GM23338 (cell line): ENCODE measurements around the gene PLPPR2. TPM values are rescaled to one million over a fixed set of nuclear protein-coding genes. Genes with fewer than 3 reads are reported as not detected.

Source experiments
- ATAC-seq: fragments of 200-7000 bp; cut with Tn5 transposase; 3 replicates; pipeline ENCODE4 v1.9.1; 2020
- DNase-seq: peaks from one replicate; pipeline ENCODE4 v3.0.0-alpha.2; 2015; ENCODE audit warnings: low spot score
- H2AFZ ChIP-seq: fragments of 200-600 bp; sonication (generic); 2 replicates; pipeline ENCODE4 v1.8.0; 2016; ENCODE audit warnings: antibody characterized with exemption, mild to moderate bottlenecking, moderate library complexity
- H3F3A ChIP-seq: fragments of 200-600 bp; sonication (generic); replicated peaks from 2 replicates; pipeline ENCODE4 v1.8.0; 2017; ENCODE audit warnings: antibody characterized with exemption, mixed run types, low read depth
- H3K27ac ChIP-seq: fragments of 200-600 bp; sonication (generic); 2 replicates; pipeline ENCODE4 v1.6.1; 2016; ENCODE audit warnings: low read depth
- H3K27me3 ChIP-seq: fragments of 200-600 bp; sonication (generic); 2 replicates; pipeline ENCODE4 v1.8.0; 2016; ENCODE audit warnings: mild to moderate bottlenecking, mixed run types, moderate library complexity; ENCODE audit not compliant: insufficient read depth
- H3K36me3 ChIP-seq: fragments of 200-600 bp; sonication (generic); 2 replicates; pipeline ENCODE4 v1.8.0; 2016; ENCODE audit warnings: mild to moderate bottlenecking; ENCODE audit not compliant: insufficient read depth
- H3K4me1 ChIP-seq: fragments of 200-600 bp; sonication (generic); 2 replicates; pipeline ENCODE4 v1.8.0; 2016; ENCODE audit warnings: mild to moderate bottlenecking, moderate library complexity; ENCODE audit not compliant: insufficient read depth
- H3K4me2 ChIP-seq: fragments of 200-600 bp; sonication (generic); 2 replicates; pipeline ENCODE4 v1.7.1; 2017; ENCODE audit warnings: mixed run types
- H3K4me3 ChIP-seq: fragments of 200-600 bp; sonication (generic); 2 replicates; pipeline ENCODE4 v1.6.1; 2016; ENCODE audit warnings: mixed run types
- H3K79me2 ChIP-seq: fragments of 200-600 bp; sonication (generic); replicated peaks from 2 replicates; pipeline ENCODE4 v1.8.0; 2017; ENCODE audit warnings: mild to moderate bottlenecking; ENCODE audit not compliant: insufficient read depth
- H3K9me2 ChIP-seq: fragments of 200-600 bp; sonication (generic); 2 replicates; pipeline ENCODE4 v1.8.0; 2017; ENCODE audit not compliant: insufficient read depth
- H4K20me1 ChIP-seq: fragments of 200-600 bp; sonication (generic); replicated peaks from 2 replicates; pipeline ENCODE4 v1.8.0; 2017; ENCODE audit warnings: mild to moderate bottlenecking; ENCODE audit not compliant: insufficient read depth
- H3K27ac Mint-ChIP-seq: 2 replicates; pipeline ENCODE4 v1.8.0; 2020; ENCODE audit warnings: inconsistent platforms, mild to moderate bottlenecking, moderate library complexity, mixed read lengths
- H3K27me3 Mint-ChIP-seq: 3 replicates; pipeline ENCODE4 v1.8.0; 2022; ENCODE audit warnings: low read depth, mild to moderate bottlenecking, moderate library complexity, mixed read lengths, inconsistent platforms; ENCODE audit not compliant: insufficient read depth, poor library complexity
- H3K36me3 Mint-ChIP-seq: 3 replicates; pipeline ENCODE4 v1.8.0; 2021; ENCODE audit warnings: low read depth, mild to moderate bottlenecking, inconsistent platforms, moderate library complexity, mixed read lengths
- H3K4me1 Mint-ChIP-seq: 3 replicates; pipeline ENCODE4 v1.8.0; 2020; ENCODE audit warnings: mild to moderate bottlenecking, inconsistent platforms, mixed read lengths
- H3K4me3 Mint-ChIP-seq: 3 replicates; pipeline ENCODE4 v1.8.0; 2021; ENCODE audit warnings: moderate library complexity, mild to moderate bottlenecking, inconsistent platforms, mixed read lengths
- H3K9me3 Mint-ChIP-seq: 3 replicates; pipeline ENCODE4 v1.8.0; 2020; ENCODE audit warnings: moderate library complexity, mild to moderate bottlenecking, inconsistent platforms, mixed read lengths
- ETS1 ChIP-seq: IDR thresholded peaks from 2 replicates; pipeline ENCODE4 v1.6.1; 2016; ENCODE audit warnings: antibody characterized with exemption
- EZH2 ChIP-seq: fragments of 200-600 bp; sonication (generic); IDR thresholded peaks from one replicate; pipeline ENCODE4 v1.8.0; 2017; ENCODE audit warnings: antibody characterized with exemption, mild to moderate bottlenecking, low read depth; ENCODE audit not compliant: unreplicated experiment
- EZH2phosphoT487 ChIP-seq: fragments of 200-600 bp; sonication (generic); IDR thresholded peaks from one replicate; pipeline ENCODE4 v1.8.1; 2018; ENCODE audit warnings: antibody characterized with exemption; ENCODE audit not compliant: unreplicated experiment
- JUNB ChIP-seq: IDR thresholded peaks from one replicate; pipeline ENCODE4 v1.6.1; 2016; ENCODE audit warnings: antibody characterized with exemption; ENCODE audit not compliant: unreplicated experiment
- NANOG ChIP-seq: IDR thresholded peaks from 2 replicates; pipeline ENCODE4 v1.6.1; 2016; ENCODE audit warnings: antibody characterized with exemption, borderline replicate concordance
- POLR2AphosphoS5 ChIP-seq: IDR thresholded peaks from 2 replicates; pipeline ENCODE4 v1.6.1; 2016; ENCODE audit warnings: antibody characterized with exemption, low read depth
- REST ChIP-seq: IDR thresholded peaks from one replicate; pipeline ENCODE4 v1.6.1; 2018; ENCODE audit warnings: antibody characterized with exemption; ENCODE audit not compliant: unreplicated experiment
- STAT1 ChIP-seq: IDR thresholded peaks from one replicate; pipeline ENCODE4 v1.6.1; 2016; ENCODE audit warnings: antibody characterized with exemption; ENCODE audit not compliant: unreplicated experiment
- ZNF114 ChIP-seq: fragments of 250-450 bp; sonication (Bioruptor Pico); IDR thresholded peaks from 2 replicates; pipeline ENCODE4 v1.5.0; 2020; ENCODE audit warnings: mild to moderate bottlenecking, moderate library complexity
- polyA plus RNA-seq: library from polyadenylated mRNA; unstranded; fragments of >200 nt; fragmentation: Nextera tagmentation; extraction: Ambion mirVana; gene quantifications from 2 replicates; pipeline ENCODE4 v1.2.1, GENCODE V29; 2016
- total RNA-seq: library from RNA; depleted of rRNA; stranded (reverse); fragments of >200 nt; shearing (Covaris generic); gene quantifications from 2 replicates; pipeline ENCODE4 v1.2.3, GENCODE V29; 2014
- TF ChIP-seq, protein P1 (sequence below), 2 experiments: fragments of 200-600 bp in 1 of 2; sonication (generic) in 1 of 2; conservative IDR thresholded peaks; 2 replicates each; pipeline versions ENCODE4 v1.5.1 to v1.6.1; 2016 to 2017; ENCODE audit warnings: antibody characterized with exemption in 2 of 2, low read depth in 2 of 2, mild to moderate bottlenecking in 2 of 2, moderate library complexity in 1 of 2

The PLPPR2 gene
- total and polyA plus RNA-seq, 2 experiments from 2014 or later, result 9.0 to 12.0 TPM

GRCh38 chr19:11321191-11322126, 33.8 kb upstream of the PLPPR2 start:
- Histone ChIP-seq H3K27ac (0 out of 2 replicates have a peak overlapping the region, but pooled peaks have one; percentile 27), H4K20me1 (no peaks in the 10 kb centered on the region), H2AFZ (no peak overlapping the region), H3K36me3 (no peaks in the 10 kb centered on the region), H3K79me2 (no peaks in the 10 kb centered on the region), H3K4me1 (no peaks in the 10 kb centered on the region; the same call in 1 of the 2 replicates), H3K9me2 (no peaks in the 10 kb centered on the region), H3K4me2 (no peak overlapping the region), H3K4me3 (no peak overlapping the region), H3K27me3 (no peaks in the 10 kb centered on the region), H3F3A (no peaks in the 10 kb centered on the region; the same call in 1 of the 2 replicates)
- no peaks in the 10 kb centered on the region; the same call in 2 of the 3 replicates for H3K36me3 Mint-ChIP-seq
- no peaks in the 10 kb centered on the region for H3K9me3 Mint-ChIP-seq
- peak; percentile 33 for ATAC-seq
- H3K27me3 Mint-ChIP-seq, result peaks cover 10% of the 10 kb centered on the region
- H3K4me3 Mint-ChIP-seq, result no peak overlapping the region
- DNase-seq, result peak; percentile 48
- H3K27ac Mint-ChIP-seq, result peak overlapping the region; percentile 17; the same call in 1 of the 2 replicates
- TF ChIP-seq, protein P1, sequence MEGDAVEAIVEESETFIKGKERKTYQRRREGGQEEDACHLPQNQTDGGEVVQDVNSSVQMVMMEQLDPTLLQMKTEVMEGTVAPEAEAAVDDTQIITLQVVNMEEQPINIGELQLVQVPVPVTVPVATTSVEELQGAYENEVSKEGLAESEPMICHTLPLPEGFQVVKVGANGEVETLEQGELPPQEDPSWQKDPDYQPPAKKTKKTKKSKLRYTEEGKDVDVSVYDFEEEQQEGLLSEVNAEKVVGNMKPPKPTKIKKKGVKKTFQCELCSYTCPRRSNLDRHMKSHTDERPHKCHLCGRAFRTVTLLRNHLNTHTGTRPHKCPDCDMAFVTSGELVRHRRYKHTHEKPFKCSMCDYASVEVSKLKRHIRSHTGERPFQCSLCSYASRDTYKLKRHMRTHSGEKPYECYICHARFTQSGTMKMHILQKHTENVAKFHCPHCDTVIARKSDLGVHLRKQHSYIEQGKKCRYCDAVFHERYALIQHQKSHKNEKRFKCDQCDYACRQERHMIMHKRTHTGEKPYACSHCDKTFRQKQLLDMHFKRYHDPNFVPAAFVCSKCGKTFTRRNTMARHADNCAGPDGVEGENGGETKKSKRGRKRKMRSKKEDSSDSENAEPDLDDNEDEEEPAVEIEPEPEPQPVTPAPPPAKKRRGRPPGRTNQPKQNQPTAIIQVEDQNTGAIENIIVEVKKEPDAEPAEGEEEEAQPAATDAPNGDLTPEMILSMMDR (conservative IDR thresholded peaks at IDR 0.05; ENCODE audit: low read depth in 2 of 2), result peak; percentile 41 to 57
- no peak for TF ChIP-seq EZH2phosphoT487
- TF ChIP-seq NANOG, result no peak
- no peak for TF ChIP-seq ZNF114 (CRISPR knock-in tag)
- peaks cover 15% of the 10 kb centered on the region for H3K4me1 Mint-ChIP-seq

DNA sequence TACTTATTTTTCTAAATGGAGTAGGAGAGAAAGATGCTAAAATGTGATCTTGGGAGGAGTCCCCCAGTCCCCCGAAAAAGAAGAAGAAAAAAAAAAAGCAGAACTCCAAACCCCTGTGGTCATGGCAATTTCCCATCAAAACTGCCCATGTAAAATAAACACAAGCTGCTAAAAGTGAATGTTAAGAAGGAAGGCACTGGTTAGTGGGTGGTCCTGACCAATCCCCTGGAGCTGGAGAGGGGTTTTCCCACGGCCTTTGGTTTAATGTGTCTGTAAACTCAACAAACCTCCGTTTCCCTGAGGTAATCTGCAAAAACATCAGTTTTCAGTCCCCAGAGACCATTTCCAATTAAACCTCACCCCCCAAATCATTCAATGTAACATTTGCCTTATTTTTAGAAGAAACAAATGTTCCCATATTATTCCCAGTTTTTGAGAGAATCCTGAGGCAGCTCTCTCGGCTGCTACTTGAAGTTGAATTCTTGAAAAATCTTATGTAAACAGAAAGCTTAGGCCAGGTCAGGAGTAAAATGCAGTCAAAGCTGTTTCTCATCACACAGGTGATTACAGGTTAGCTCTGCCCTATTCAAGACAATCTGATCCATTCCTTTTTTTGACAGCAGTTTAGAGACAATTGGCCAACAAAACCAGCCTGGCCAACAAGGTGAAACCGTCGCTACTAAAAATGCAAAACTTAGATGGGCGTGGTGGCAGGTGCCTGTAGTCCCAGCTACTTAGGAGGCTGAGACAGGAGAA, 32.8 kb upstream of the PLPPR2 start:
- Histone ChIP-seq H3K4me2 (no peak overlapping the region), H3K9me2 (no peaks in the 10 kb centered on the region), H2AFZ (no peak overlapping the region), H3F3A (no peaks in the 10 kb centered on the region; the same call in 1 of the 2 replicates), H3K4me1 (no peaks in the 10 kb centered on the region; the same call in 1 of the 2 replicates), H3K79me2 (no peaks in the 10 kb centered on the region), H3K4me3 (no peak overlapping the region), H3K27me3 (no peaks in the 10 kb centered on the region), H3K27ac (0 out of 2 replicates have a peak overlapping the region, but pooled peaks have one; percentile 27), H4K20me1 (no peaks in the 10 kb centered on the region), H3K36me3 (no peaks in the 10 kb centered on the region)
- Mint-ChIP-seq H3K27ac (no peak overlapping the region), H3K9me3 (no peaks in the 10 kb centered on the region), H3K4me1 (peaks cover 15% of the 10 kb centered on the region), H3K36me3 (no peaks in the 10 kb centered on the region; the same call in 2 of the 3 replicates), H3K4me3 (no peak overlapping the region), H3K27me3 (peaks cover 10% of the 10 kb centered on the region)
- DNase-seq (no peak), ATAC-seq (no peak)
- TF ChIP-seq, protein P1 (conservative IDR thresholded peaks at IDR 0.05; ENCODE audit: low read depth in 2 of 2), result no peak
- no peak for TF ChIP-seq ETS1
- no peak for TF ChIP-seq JUNB
- TF ChIP-seq REST, result no peak
- TF ChIP-seq POLR2AphosphoS5, result no peak
- no peak for TF ChIP-seq EZH2phosphoT487
- TF ChIP-seq EZH2, result no peak
- no peak for TF ChIP-seq ZNF114 (CRISPR knock-in tag)
- no peak for TF ChIP-seq STAT1
